Activated naive CD4-positive, alpha-beta T cell treated with anti-CD3 and anti-CD28 coated beads, Interleukin-2, amount 50 U/mL, for 24 hours (primary cell): ENCODE results near the gene DBNDD2.
A peak's percentile ranks its signal among the peaks of the same experiment; 100 is the strongest.

Experiments used
- H3K27ac Mint-ChIP-seq: one replicate; pipeline ENCODE4 v1.8.0; 2021; ENCODE audit warnings: mild to moderate bottlenecking, mixed read lengths
- H3K27me3 Mint-ChIP-seq: one replicate; pipeline ENCODE4 v1.8.0; 2021; ENCODE audit warnings: mixed read lengths
- H3K36me3 Mint-ChIP-seq: one replicate; pipeline ENCODE4 v1.8.0; 2021; ENCODE audit warnings: mixed read lengths
- H3K4me1 Mint-ChIP-seq: one replicate; pipeline ENCODE4 v1.8.0; 2021; ENCODE audit warnings: mixed read lengths
- H3K4me3 Mint-ChIP-seq: one replicate; pipeline ENCODE4 v1.8.0; 2021; ENCODE audit warnings: mild to moderate bottlenecking, mixed read lengths
- H3K9me3 Mint-ChIP-seq: one replicate; pipeline ENCODE4 v1.8.0; 2021; ENCODE audit warnings: mixed read lengths

Gene DBNDD2

GRCh38 chr20:45372646-45373352 lies 35.3 kb upstream of the DBNDD2 start:
- H3K4me3 Mint-ChIP-seq, result peak overlapping the region; percentile 83
- H3K36me3 Mint-ChIP-seq, result no peaks in the 10 kb centered on the region
- no peaks in the 10 kb centered on the region for H3K27me3 Mint-ChIP-seq
- peak overlapping the region; percentile 84 for H3K27ac Mint-ChIP-seq
- H3K9me3 Mint-ChIP-seq, result no peaks in the 10 kb centered on the region
- peaks cover 55% of the 10 kb centered on the region for H3K4me1 Mint-ChIP-seq

GRCh38 chr20:45373353-45374100 lies 34.6 kb upstream of the DBNDD2 start:
- Mint-ChIP-seq H3K27ac (peak overlapping the region; percentile 84), H3K4me3 (peak overlapping the region; percentile 83), H3K36me3 (peaks cover 2% of the 10 kb centered on the region), H3K9me3 (no peaks in the 10 kb centered on the region), H3K4me1 (peaks cover 48% of the 10 kb centered on the region), H3K27me3 (no peaks in the 10 kb centered on the region)

GRCh38 chr20:45374101-45374467 lies 34.0 kb upstream of the DBNDD2 start:
- Mint-ChIP-seq H3K9me3 (no peaks in the 10 kb centered on the region), H3K36me3 (peaks cover 2% of the 10 kb centered on the region), H3K27me3 (no peaks in the 10 kb centered on the region), H3K4me3 (peak overlapping the region; percentile 83), H3K4me1 (peaks cover 48% of the 10 kb centered on the region), H3K27ac (peak overlapping the region; percentile 35)

- Mint-ChIP-seq H3K36me3 (peaks cover 2% of the 10 kb centered on the region), H3K27me3 (no peaks in the 10 kb centered on the region), H3K9me3 (no peaks in the 10 kb centered on the region), H3K4me1 (peaks cover 47% of the 10 kb centered on the region), H3K4me3 (no peak overlapping the region), H3K27ac (no peak overlapping the region)
Observed at GRCh38 chr20:45374966-45375365, 33.1 kb upstream of the DBNDD2 start.

GRCh38 chr20:45377269-45377668 lies 30.8 kb upstream of the DBNDD2 start:
- Mint-ChIP-seq H3K27me3 (no peaks in the 10 kb centered on the region), H3K4me3 (no peak overlapping the region), H3K36me3 (peaks cover 2% of the 10 kb centered on the region), H3K9me3 (no peaks in the 10 kb centered on the region), H3K4me1 (peaks cover 27% of the 10 kb centered on the region), H3K27ac (no peak overlapping the region)

- Mint-ChIP-seq H3K36me3 (peaks cover 4% of the 10 kb centered on the region), H3K4me1 (peaks cover 24% of the 10 kb centered on the region), H3K27ac (no peak within 1 kb of the TSS), H3K9me3 (no peaks in the 10 kb centered on the region), H3K27me3 (no peaks in the 10 kb centered on the region), H3K4me3 (no peak within 1 kb of the TSS)
Observed at GRCh38 chr20:45378191-45378590, 29.9 kb upstream of the DBNDD2 start, which contains the start of gene TP53TG5. TSS of gene TP53TG5 (minus strand) at chr20:45378325. CDS start at chr20:45378236, 89 bp downstream.

GRCh38 chr20:45387274-45387673 lies 20.8 kb upstream of the DBNDD2 start:
- Mint-ChIP-seq H3K27me3 (no peaks in the 10 kb centered on the region), H3K9me3 (no peaks in the 10 kb centered on the region), H3K4me3 (no peak overlapping the region), H3K4me1 (peaks cover 8% of the 10 kb centered on the region), H3K27ac (peak overlapping the region; percentile 46), H3K36me3 (peaks cover 18% of the 10 kb centered on the region)

- no peak overlapping the region for H3K4me3 Mint-ChIP-seq
- H3K27ac Mint-ChIP-seq, result no peak overlapping the region
- H3K36me3 Mint-ChIP-seq, result peaks cover 16% of the 10 kb centered on the region
- H3K9me3 Mint-ChIP-seq, result no peaks in the 10 kb centered on the region
- H3K27me3 Mint-ChIP-seq, result no peaks in the 10 kb centered on the region
- peaks cover 5% of the 10 kb centered on the region for H3K4me1 Mint-ChIP-seq
Observed at GRCh38 chr20:45390931-45391330, 17.2 kb upstream of the DBNDD2 start.

GRCh38 chr20:45391559-45391958 lies 16.5 kb upstream of the DBNDD2 start:
- no peaks in the 10 kb centered on the region for H3K9me3 Mint-ChIP-seq
- H3K27me3 Mint-ChIP-seq, result no peaks in the 10 kb centered on the region
- H3K27ac Mint-ChIP-seq, result no peak overlapping the region
- peaks cover 16% of the 10 kb centered on the region for H3K36me3 Mint-ChIP-seq
- H3K4me1 Mint-ChIP-seq, result peaks cover 5% of the 10 kb centered on the region
- H3K4me3 Mint-ChIP-seq, result no peak overlapping the region

- no peaks in the 10 kb centered on the region for H3K9me3 Mint-ChIP-seq
- H3K4me3 Mint-ChIP-seq, result no peak overlapping the region
- H3K4me1 Mint-ChIP-seq, result no peaks in the 10 kb centered on the region
- no peaks in the 10 kb centered on the region for H3K27me3 Mint-ChIP-seq
- H3K36me3 Mint-ChIP-seq, result peaks cover 10% of the 10 kb centered on the region
- H3K27ac Mint-ChIP-seq, result peak overlapping the region; percentile 17
Observed at GRCh38 chr20:45392733-45393132, 15.4 kb upstream of the DBNDD2 start.

- H3K36me3 Mint-ChIP-seq, result peaks cover 12% of the 10 kb centered on the region
- H3K9me3 Mint-ChIP-seq, result peaks cover 3% of the 10 kb centered on the region
- H3K27ac Mint-ChIP-seq, result no peak overlapping the region
- H3K4me1 Mint-ChIP-seq, result no peaks in the 10 kb centered on the region
- H3K27me3 Mint-ChIP-seq, result no peaks in the 10 kb centered on the region
- H3K4me3 Mint-ChIP-seq, result no peak overlapping the region
Observed at GRCh38 chr20:45394221-45395113, 13.6 kb upstream of the DBNDD2 start.

- no peak overlapping the region for H3K27ac Mint-ChIP-seq
- H3K27me3 Mint-ChIP-seq, result no peaks in the 10 kb centered on the region
- H3K36me3 Mint-ChIP-seq, result peaks cover 13% of the 10 kb centered on the region
- H3K4me3 Mint-ChIP-seq, result no peak overlapping the region
- H3K9me3 Mint-ChIP-seq, result peaks cover 9% of the 10 kb centered on the region
- no peaks in the 10 kb centered on the region for H3K4me1 Mint-ChIP-seq
Observed at GRCh38 chr20:45395114-45395415, 13.0 kb upstream of the DBNDD2 start.

- peaks cover 9% of the 10 kb centered on the region for H3K9me3 Mint-ChIP-seq
- H3K36me3 Mint-ChIP-seq, result peaks cover 21% of the 10 kb centered on the region
- H3K27ac Mint-ChIP-seq, result no peak overlapping the region
Observed at GRCh38 chr20:45399018-45399417, 9.1 kb upstream of the DBNDD2 start.

GRCh38 chr20:45400346-45401031 lies 7.6 kb upstream of the DBNDD2 start:
- peaks cover 9% of the 10 kb centered on the region for H3K9me3 Mint-ChIP-seq
- H3K4me3 Mint-ChIP-seq, result no peak overlapping the region
- peaks cover 8% of the 10 kb centered on the region for H3K4me1 Mint-ChIP-seq
- no peak overlapping the region for H3K27ac Mint-ChIP-seq
- peaks cover 21% of the 10 kb centered on the region for H3K36me3 Mint-ChIP-seq
- no peaks in the 10 kb centered on the region for H3K27me3 Mint-ChIP-seq

More at GRCh38 chr20:45399018-45399417, 9.1 kb upstream of the DBNDD2 start:
- Mint-ChIP-seq H3K4me3 (no peak overlapping the region), H3K27me3 (no peaks in the 10 kb centered on the region), H3K4me1 (no peaks in the 10 kb centered on the region)

- Mint-ChIP-seq H3K27me3 (no peaks in the 10 kb centered on the region), H3K36me3 (peaks cover 17% of the 10 kb centered on the region), H3K27ac (no peak overlapping the region), H3K4me1 (peaks cover 19% of the 10 kb centered on the region), H3K4me3 (no peak overlapping the region), H3K9me3 (peaks cover 9% of the 10 kb centered on the region)
Observed at GRCh38 chr20:45402946-45403345, 5.1 kb upstream of the DBNDD2 start.
